Body of pancreas (tissue), 4 donors: ENCODE measurements around the gene TBX20. TPM values are rescaled to one million over a fixed set of nuclear protein-coding genes. Genes with fewer than 3 reads are reported as not detected.

ENCODE experiments used
- ATAC-seq: fragments of 150-250 bp; one replicate; pipeline ENCODE4 v1.9.1; 2016
- DNase-seq, 4 donors: peaks; one replicate each; pipeline ENCODE4 v3.0.0-alpha.2; 2019
- H3K27ac ChIP-seq, 4 donors: fragments of 200-600 bp; sonication (generic); 1 replicate in 3 of 4; 2 replicates in 1 of 4; pipeline versions ENCODE4 v1.5.1 to v1.6.1; 2016 to 2019; ENCODE audit warnings: mild to moderate bottlenecking in 1 of 4, mixed read lengths in 1 of 4, moderate library complexity in 1 of 4
- H3K27me3 ChIP-seq, 2 donors: fragments of 200-600 bp; sonication (generic); one replicate each; pipeline ENCODE4 v1.6.0; 2016; ENCODE audit warnings: mild to moderate bottlenecking in 1 of 2
- H3K36me3 ChIP-seq, 2 donors: fragments of 200-600 bp; sonication (generic); replicated peaks in 1 of 2; 2 replicates each; pipeline ENCODE4 v1.5.1; 2016; ENCODE audit warnings: low read depth in 2 of 2; ENCODE audit not compliant: insufficient read depth in 1 of 2
- H3K4me1 ChIP-seq: fragments of 200-600 bp; sonication (generic); one replicate; pipeline ENCODE4 v1.6.0; 2016
- H3K4me3 ChIP-seq, 2 donors: fragments of 200-600 bp; sonication (generic); 1 replicate in 1 of 2; 2 replicates in 1 of 2; pipeline ENCODE4 v1.5.1; 2016 to 2019
- H3K9me3 ChIP-seq, 3 donors: fragments of 200-600 bp; sonication (generic); 1 replicate in 2 of 3; 2 replicates in 1 of 3; pipeline ENCODE4 v1.5.1; 2016
- CTCF ChIP-seq, 7 experiments: fragments of 450-650 bp in 4 of 7; fragments of 200-600 bp in 3 of 7; sonication (generic) in 3 of 7; IDR thresholded peaks; one replicate each; pipeline ENCODE4 v1.5.1; 2016 to 2019; ENCODE audit warnings: antibody characterized with exemption in 7 of 7
- POLR2A ChIP-seq, 3 donors: fragments of 450-650 bp; IDR thresholded peaks; one replicate each; pipeline ENCODE4 v1.6.1; 2016; ENCODE audit warnings: antibody characterized with exemption in 3 of 3, mild to moderate bottlenecking in 2 of 3
- WGBS, 2 donors: methylation state at CpG; one replicate each; pipeline ENCODE4 v1.1.5; 2017; 5-methylcytosine and 5-hydroxymethylcytosine counted together
- intact Hi-C: fragments of 100-400 bp; cut with DNase I; formaldehyde crosslinking; loops from one replicate; pipeline ENCODE4 v1.15.1; 2023
- total RNA-seq, 2 donors: library from RNA; depleted of rRNA; stranded (reverse); fragments of >200 nt; gene quantifications; one replicate each; pipeline ENCODE4 v1.1.0, GENCODE V29; 2016

The TBX20 gene
- total RNA-seq, 2 donors from 2014 or later: not detected

- Histone ChIP-seq H3K27ac (no peak overlapping the region), H3K27me3 (peaks cover 0 to 6% of the 10 kb centered on the region in 2 donors), H3K9me3 (no peaks in the 10 kb centered on the region), H3K4me1 (no peaks in the 10 kb centered on the region), H3K36me3 (no peaks in the 10 kb centered on the region), H3K4me3 (no peak overlapping the region)
- WGBS, 2 donors: 0 to 9% methylated on average over 1 of the region's 1 CpG
- intact Hi-C loops: no loop called here
- TF ChIP-seq POLR2A (IDR thresholded peaks at IDR 0.05) (no peak), CTCF (IDR thresholded peaks at IDR 0.05) (no peak)
- DNase-seq (no peak), ATAC-seq (no peak)
Measured at GRCh38 chr7:35285799-35286198, 31.9 kb upstream of the TBX20 start.

- no peaks in the 10 kb centered on the region for H3K4me1 ChIP-seq
- WGBS, 2 donors: 46 to 52% methylated on average over 4 of the region's 4 CpGs
- H3K9me3 ChIP-seq: no peaks in the 10 kb centered on the region
- no peak overlapping the region for H3K27ac ChIP-seq
- DNase-seq: no peak
- intact Hi-C loops: no loop called here
- TF ChIP-seq CTCF (IDR thresholded peaks at IDR 0.05): no peak
- no peak for TF ChIP-seq POLR2A (IDR thresholded peaks at IDR 0.05)
- no peak overlapping the region for H3K4me3 ChIP-seq
- ATAC-seq: no peak
- peaks cover 0 to 6% of the 10 kb centered on the region in 2 donors for H3K27me3 ChIP-seq
- no peaks in the 10 kb centered on the region for H3K36me3 ChIP-seq
Measured at GRCh38 chr7:35280902-35281301, 27.0 kb upstream of the TBX20 start.

- no peak for ATAC-seq
Measured at GRCh38 chr7:35277359-35277758, 23.5 kb upstream of the TBX20 start.

GRCh38 chr7:35272246-35272645 is 18.3 kb upstream of the TBX20 start:
- intact Hi-C loops: no loop called here
- TF ChIP-seq POLR2A (IDR thresholded peaks at IDR 0.05): no peak
- TF ChIP-seq CTCF (IDR thresholded peaks at IDR 0.05): no peak
- WGBS, 2 donors: 44 to 59% methylated on average over 1 of the region's 1 CpG
- no peaks in the 10 kb centered on the region for H3K9me3 ChIP-seq
- no peak for DNase-seq
- H3K36me3 ChIP-seq: no peaks in the 10 kb centered on the region
- no peaks in the 10 kb centered on the region for H3K4me1 ChIP-seq
- no peak overlapping the region for H3K4me3 ChIP-seq
- no peak for ATAC-seq
- no peak overlapping the region for H3K27ac ChIP-seq
- no peaks in the 10 kb centered on the region for H3K27me3 ChIP-seq

More at GRCh38 chr7:35277359-35277758, 23.5 kb upstream of the TBX20 start:
- intact Hi-C loops: no loop called here
- no peak overlapping the region for H3K27ac ChIP-seq
- no peak for DNase-seq
- H3K4me3 ChIP-seq: no peak overlapping the region
- no peaks in the 10 kb centered on the region for H3K4me1 ChIP-seq
- peaks cover 0 to 6% of the 10 kb centered on the region in 2 donors for H3K27me3 ChIP-seq
- H3K36me3 ChIP-seq: no peaks in the 10 kb centered on the region
- H3K9me3 ChIP-seq: no peaks in the 10 kb centered on the region
- WGBS, 2 donors: 67 to 87% methylated on average over 1 of the region's 1 CpG
- TF ChIP-seq POLR2A (IDR thresholded peaks at IDR 0.05) (no peak), CTCF (IDR thresholded peaks at IDR 0.05) (no peak)

GRCh38 chr7:35268953-35269352 is 15.1 kb upstream of the TBX20 start:
- 36 to 42% methylated on average over 5 of the region's 5 CpGs for WGBS, 2 donors
- intact Hi-C loops: no loop called here

More at GRCh38 chr7:35268953-35269352, 15.1 kb upstream of the TBX20 start:
- Histone ChIP-seq H3K4me3 (no peak overlapping the region), H3K27me3 (no peaks in the 10 kb centered on the region), H3K9me3 (no peaks in the 10 kb centered on the region), H3K36me3 (no peaks in the 10 kb centered on the region), H3K27ac (no peak overlapping the region), H3K4me1 (no peaks in the 10 kb centered on the region)
- ATAC-seq: no peak
- DNase-seq: no peak
- TF ChIP-seq CTCF (IDR thresholded peaks at IDR 0.05) (no peak), POLR2A (IDR thresholded peaks at IDR 0.05) (no peak)
